ENCODE measurements around the gene ANK2. TPM values are rescaled to one million over a fixed set of nuclear protein-coding genes. Genes with fewer than 3 reads are reported as not detected.

ANK2 gene
- total RNA-seq, 4 donors from 2014 or later, result 74.2 to 127 (median 87.5) TPM

GRCh38 chr4:113382704-113383103 lies 333.3 kb downstream of the ANK2 start:
- H3K9me3 ChIP-seq, result no peaks in the 10 kb centered on the region
- H3K27me3 ChIP-seq, result no peaks in the 10 kb centered on the region
- H3K27ac ChIP-seq, result peak overlapping the region; percentile 11 to 60 (median 32)
- TF ChIP-seq POLR2A (IDR thresholded peaks at IDR 0.05) (no peak), CTCF (IDR thresholded peaks at IDR 0.05 in 4 of 5, conservative IDR thresholded peaks at IDR 0.05 in 1 of 5) (no peak)
- peaks cover 0 to 11% of the 10 kb centered on the region in 2 donors for H3K36me3 ChIP-seq
- DNase-seq, result no peak
- intact Hi-C loops (cut with DNase I; ENCODE audit: low total_unique reads) (no loop called here), in situ Hi-C loops (cut with MboI; ENCODE audit: low sequenced_read_pairs in 4 of 4) (loop anchor here (25.0 kb wide), 4 partner anchors 405 to 1005 kb away; no protein-coding TSS in a partner anchor)
- peaks cover 10 to 25% of the 10 kb centered on the region in 2 donors for H3K4me1 ChIP-seq
- peak; percentile 43 to 46 for ATAC-seq
- H3K4me3 ChIP-seq, result no peak overlapping the region

DNA sequence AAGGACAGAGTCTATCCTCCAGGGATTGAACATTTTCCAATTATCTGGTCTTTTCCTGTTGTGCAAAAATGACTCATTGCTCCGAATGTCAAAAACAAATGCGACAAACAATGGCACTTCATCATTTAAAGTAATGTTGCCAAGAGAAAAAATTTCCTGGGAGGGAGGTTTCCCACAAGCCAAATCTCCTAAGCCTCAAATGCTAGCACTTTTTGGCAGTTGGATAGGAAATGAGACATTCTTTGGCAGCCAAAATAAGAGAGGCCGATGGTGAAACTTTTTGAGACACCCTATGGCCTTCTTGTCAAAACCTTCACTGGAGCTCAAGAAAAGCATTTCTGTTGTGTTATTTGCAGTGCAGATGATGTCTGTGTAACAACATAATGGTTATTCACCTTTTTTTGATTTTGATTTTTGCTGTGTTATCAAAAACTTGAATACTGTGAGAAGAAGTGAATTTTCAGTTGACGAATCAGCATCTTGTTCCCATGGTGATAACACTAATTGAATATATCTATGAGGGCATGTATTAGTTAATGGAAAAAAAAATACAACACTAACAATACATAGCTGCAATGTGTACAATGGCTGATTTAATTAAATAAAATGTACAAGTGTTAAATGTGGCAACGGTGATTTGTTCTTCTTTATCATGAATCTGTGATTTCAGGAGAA lies 333.8 kb downstream of the ANK2 start:
- Histone ChIP-seq H3K4me1 (peaks cover 10 to 25% of the 10 kb centered on the region in 2 donors), H3K27ac (peak overlapping the region; percentile 11 to 60 (median 32)), H3K27me3 (no peaks in the 10 kb centered on the region), H3K4me3 (no peak overlapping the region), H3K9me3 (no peaks in the 10 kb centered on the region), H3K36me3 (peaks cover 0 to 11% of the 10 kb centered on the region in 2 donors)
- no peak for TF ChIP-seq CTCF (IDR thresholded peaks at IDR 0.05 in 4 of 5, conservative IDR thresholded peaks at IDR 0.05 in 1 of 5)
- TF ChIP-seq POLR2A (IDR thresholded peaks at IDR 0.05), result no peak
- DNase-seq, result peak in 1 of 2 donors; percentile 28
- peak; percentile 68 to 81 for ATAC-seq
- intact Hi-C loops (cut with DNase I; ENCODE audit: low total_unique reads) (no loop called here), in situ Hi-C loops (cut with MboI; ENCODE audit: low sequenced_read_pairs in 4 of 4) (loop anchor here (25.0 kb wide), 4 partner anchors 404 to 1004 kb away; no protein-coding TSS in a partner anchor)

- intact Hi-C loops (cut with DNase I; ENCODE audit: low total_unique reads), result no loop called here
Observed at GRCh38 chr4:113384600-113384999, 335.1 kb downstream of the ANK2 start.

DNA sequence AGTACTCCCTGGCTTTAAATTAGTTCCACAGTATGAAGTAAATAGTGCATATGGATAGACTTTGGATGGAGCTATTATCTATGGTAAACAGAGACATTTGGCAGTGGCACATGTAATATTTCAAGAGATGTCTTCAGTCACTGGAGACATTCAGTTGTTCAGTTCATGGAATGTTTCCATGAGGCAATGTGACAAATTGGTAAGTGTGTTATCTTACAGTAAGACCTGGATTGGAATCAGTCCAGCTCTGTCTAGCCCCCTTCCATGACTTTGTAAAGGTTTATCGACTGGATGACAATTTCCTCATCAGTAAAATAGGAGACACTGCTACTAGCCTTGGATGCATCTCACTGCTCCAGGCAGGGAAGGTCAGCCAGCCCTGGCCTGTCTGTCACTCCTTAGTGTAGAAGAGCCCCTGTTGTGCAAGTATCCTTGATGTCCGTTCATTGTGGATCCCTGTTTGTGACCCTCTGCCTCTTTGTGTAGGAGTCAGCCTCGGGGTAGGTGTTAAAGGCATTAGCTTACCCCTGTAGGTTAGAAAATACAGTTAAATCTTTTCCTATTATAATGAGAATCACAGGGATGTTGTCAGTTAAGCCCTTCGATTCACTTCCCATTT lies 335.9 kb downstream of the ANK2 start:
- no peak for ATAC-seq
- in situ Hi-C loops (cut with MboI; ENCODE audit: low sequenced_read_pairs in 4 of 4) (loop anchor here (25.0 kb wide), 4 partner anchors 402 to 1002 kb away; no protein-coding TSS in a partner anchor), intact Hi-C loops (cut with DNase I; ENCODE audit: low total_unique reads) (no loop called here)
- H3K9me3 ChIP-seq, result no peaks in the 10 kb centered on the region
- peaks cover 10 to 25% of the 10 kb centered on the region in 2 donors for H3K4me1 ChIP-seq
- H3K4me3 ChIP-seq, result no peak overlapping the region
- no peak for DNase-seq
- H3K27me3 ChIP-seq, result no peaks in the 10 kb centered on the region
- H3K36me3 ChIP-seq, result peaks cover 0 to 11% of the 10 kb centered on the region in 2 donors
- no peak overlapping the region for H3K27ac ChIP-seq
- TF ChIP-seq CTCF (IDR thresholded peaks at IDR 0.05 in 4 of 5, conservative IDR thresholded peaks at IDR 0.05 in 1 of 5) (no peak), POLR2A (IDR thresholded peaks at IDR 0.05) (no peak)

More at GRCh38 chr4:113384600-113384999, 335.1 kb downstream of the ANK2 start:
- no peak for ATAC-seq
- in situ Hi-C loops (cut with MboI; ENCODE audit: low sequenced_read_pairs in 4 of 4), result loop anchor here (25.0 kb wide), 4 partner anchors 403 to 1003 kb away; no protein-coding TSS in a partner anchor
- DNase-seq, result no peak
- Histone ChIP-seq H3K27ac (peak overlapping the region in 2 of 4 donors; percentile 12 to 20), H3K4me1 (peaks cover 10 to 25% of the 10 kb centered on the region in 2 donors), H3K9me3 (no peaks in the 10 kb centered on the region), H3K36me3 (peaks cover 0 to 11% of the 10 kb centered on the region in 2 donors), H3K4me3 (no peak overlapping the region), H3K27me3 (no peaks in the 10 kb centered on the region)
- TF ChIP-seq CTCF (IDR thresholded peaks at IDR 0.05 in 4 of 5, conservative IDR thresholded peaks at IDR 0.05 in 1 of 5) (no peak), POLR2A (IDR thresholded peaks at IDR 0.05) (no peak)
